Stimulated activated CD8-positive, alpha-beta memory T cell treated with anti-CD3 and anti-CD28 coated beads, Interleukin-7, amount 100 ng/mL, for 1 hour (primary cell): Measurements from ENCODE around the gene CLCNKB.

Experiments
- DNase-seq, 2 donors: peaks; one replicate each; pipeline ENCODE4 v3.0.0-alpha.2; 2020; ENCODE audit warnings: low read depth in 2 of 2

CLCNKB gene

GRCh38 chr1:16076031-16076864 lies 32.7 kb downstream of the CLCNKB start:
- no peak for DNase-seq

GRCh38 chr1:16076865-16077238 lies 33.3 kb downstream of the CLCNKB start:
- DNase-seq: no peak

- DNase-seq: no peak
Observed at GRCh38 chr1:16077406-16078245, 34.0 kb downstream of the CLCNKB start.

GRCh38 chr1:16078925-16079656 lies 35.5 kb downstream of the CLCNKB start:
- DNase-seq: peak; percentile 44 to 52

GRCh38 chr1:16080422-16081150 lies 37.0 kb downstream of the CLCNKB start:
- DNase-seq: no peak

- DNase-seq: no peak
Observed at GRCh38 chr1:16081636-16082035, 38.1 kb downstream of the CLCNKB start.

GRCh38 chr1:16082283-16083038 lies 38.9 kb downstream of the CLCNKB start:
- DNase-seq: peak; percentile 30 to 38

GRCh38 chr1:16083486-16083885 lies 39.9 kb downstream of the CLCNKB start:
- no peak for DNase-seq

- no peak for DNase-seq
Observed at GRCh38 chr1:16085522-16085921, 41.9 kb downstream of the CLCNKB start.

GRCh38 chr1:16087733-16088132 lies 44.2 kb downstream of the CLCNKB start:
- no peak for DNase-seq

GRCh38 chr1:16088351-16088911 lies 44.8 kb downstream of the CLCNKB start:
- DNase-seq: no peak

- no peak for DNase-seq
Observed at GRCh38 chr1:16088996-16089395, 45.4 kb downstream of the CLCNKB start.

GRCh38 chr1:16090076-16090826 lies 46.7 kb downstream of the CLCNKB start:
- no peak for DNase-seq

GRCh38 chr1:16091296-16091695 lies 47.7 kb downstream of the CLCNKB start:
- no peak for DNase-seq

GRCh38 chr1:16092097-16092922 lies 48.7 kb downstream of the CLCNKB start:
- no peak for DNase-seq

GRCh38 chr1:16092923-16093511 lies 49.4 kb downstream of the CLCNKB start:
- no peak for DNase-seq

- DNase-seq: no peak
Observed at GRCh38 chr1:16093611-16094010, 50.0 kb downstream of the CLCNKB start.

- DNase-seq: no peak
Observed at GRCh38 chr1:16094453-16095158, 51.0 kb downstream of the CLCNKB start.
